Activated B cell treated with CpG ODN at 0.5 μM for 24 hours (primary cell): Measurements from ENCODE around the gene DNAH6. TPM values are rescaled to one million over a fixed set of nuclear protein-coding genes. Genes with fewer than 3 reads are reported as not detected.

Experiments
- ATAC-seq: fragments of 200-7000 bp; cut with Tn5 transposase; one replicate; pipeline ENCODE4 v1.10.0; 2021; ENCODE audit warnings: low read depth, mild to moderate bottlenecking, moderate library complexity
- CTCF ChIA-PET: fragments of 350-600 bp; sonication (Branson Sonifier 250); formaldehyde crosslinking; loops from one replicate; lab custom pipeline; 2021; ENCODE audit warnings: antibody characterized with exemption; lab: Charles Lee
- POLR2A ChIA-PET: fragments of 350-600 bp; sonication (Branson Sonifier 250); formaldehyde crosslinking; loops from one replicate; lab custom pipeline; 2021; ENCODE audit warnings: antibody characterized with exemption; lab: Charles Lee
- DNase-seq: peaks from one replicate; pipeline ENCODE4 v3.0.0; 2022
- H3K27ac Mint-ChIP-seq: one replicate; pipeline ENCODE4 v1.8.0; 2020; ENCODE audit warnings: mixed read lengths
- H3K27me3 Mint-ChIP-seq: one replicate; pipeline ENCODE4 v1.8.0; 2021; ENCODE audit warnings: mixed read lengths
- H3K36me3 Mint-ChIP-seq: one replicate; pipeline ENCODE4 v1.8.0; 2021; ENCODE audit warnings: low read depth, mixed read lengths
- H3K4me1 Mint-ChIP-seq: one replicate; pipeline ENCODE4 v1.8.0; 2021; ENCODE audit warnings: mixed read lengths
- H3K4me3 Mint-ChIP-seq: one replicate; pipeline ENCODE4 v1.8.0; 2020; ENCODE audit warnings: mild to moderate bottlenecking, mixed read lengths
- H3K9me3 Mint-ChIP-seq: one replicate; pipeline ENCODE4 v1.8.0; 2020; ENCODE audit warnings: mixed read lengths
- intact Hi-C: fragments of 100-400 bp; cut with micrococcal nuclease; formaldehyde crosslinking; loops from one replicate; pipeline ENCODE4 v1.15.1; 2024
- total RNA-seq: library from RNA; stranded (reverse); gene quantifications from 2 replicates; pipeline ENCODE4 v1.2.3, GENCODE V29; 2022
- TF ChIP-seq, protein P1 (sequence below): fragments of 200-600 bp; IDR thresholded peaks from one replicate; pipeline ENCODE4 v1.8.0; 2022; ENCODE audit warnings: antibody characterized with exemption, mild to moderate bottlenecking

The DNAH6 gene
- total RNA-seq, 1 donor from 2014 or later: 0.82 TPM

DNA sequence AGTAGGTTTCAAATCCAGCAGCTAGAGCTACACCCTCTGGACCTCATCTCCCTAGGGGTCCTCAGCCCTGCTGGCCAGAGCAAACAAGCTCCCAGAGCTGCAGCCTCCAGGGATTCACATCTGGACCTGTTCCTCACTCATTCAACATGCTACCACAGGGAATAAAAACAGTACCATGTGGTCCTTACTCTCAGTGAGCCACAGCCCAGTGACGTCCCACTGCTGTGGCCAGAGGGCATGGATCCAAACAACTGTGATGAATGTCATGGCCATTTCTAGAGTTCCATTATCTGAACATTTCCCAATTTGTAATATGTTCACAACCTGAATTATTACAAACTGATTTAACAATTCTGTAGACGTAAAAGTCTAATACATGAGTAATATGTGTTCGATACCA is 186.6 kb downstream of the DNAH6 start:
- Mint-ChIP-seq H3K36me3 (no peaks in the 10 kb centered on the region), H3K9me3 (peaks cover 3% of the 10 kb centered on the region), H3K27ac (no peak overlapping the region), H3K4me1 (no peaks in the 10 kb centered on the region), H3K27me3 (peaks cover 3% of the 10 kb centered on the region), H3K4me3 (no peak overlapping the region)
- intact Hi-C loops: no loop called here
- CTCF ChIA-PET: no interaction called here
- POLR2A ChIA-PET: no interaction called here
- TF ChIP-seq, protein P1, sequence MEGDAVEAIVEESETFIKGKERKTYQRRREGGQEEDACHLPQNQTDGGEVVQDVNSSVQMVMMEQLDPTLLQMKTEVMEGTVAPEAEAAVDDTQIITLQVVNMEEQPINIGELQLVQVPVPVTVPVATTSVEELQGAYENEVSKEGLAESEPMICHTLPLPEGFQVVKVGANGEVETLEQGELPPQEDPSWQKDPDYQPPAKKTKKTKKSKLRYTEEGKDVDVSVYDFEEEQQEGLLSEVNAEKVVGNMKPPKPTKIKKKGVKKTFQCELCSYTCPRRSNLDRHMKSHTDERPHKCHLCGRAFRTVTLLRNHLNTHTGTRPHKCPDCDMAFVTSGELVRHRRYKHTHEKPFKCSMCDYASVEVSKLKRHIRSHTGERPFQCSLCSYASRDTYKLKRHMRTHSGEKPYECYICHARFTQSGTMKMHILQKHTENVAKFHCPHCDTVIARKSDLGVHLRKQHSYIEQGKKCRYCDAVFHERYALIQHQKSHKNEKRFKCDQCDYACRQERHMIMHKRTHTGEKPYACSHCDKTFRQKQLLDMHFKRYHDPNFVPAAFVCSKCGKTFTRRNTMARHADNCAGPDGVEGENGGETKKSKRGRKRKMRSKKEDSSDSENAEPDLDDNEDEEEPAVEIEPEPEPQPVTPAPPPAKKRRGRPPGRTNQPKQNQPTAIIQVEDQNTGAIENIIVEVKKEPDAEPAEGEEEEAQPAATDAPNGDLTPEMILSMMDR: no peak
- DNase-seq: no peak
- ATAC-seq: no peak

DNA sequence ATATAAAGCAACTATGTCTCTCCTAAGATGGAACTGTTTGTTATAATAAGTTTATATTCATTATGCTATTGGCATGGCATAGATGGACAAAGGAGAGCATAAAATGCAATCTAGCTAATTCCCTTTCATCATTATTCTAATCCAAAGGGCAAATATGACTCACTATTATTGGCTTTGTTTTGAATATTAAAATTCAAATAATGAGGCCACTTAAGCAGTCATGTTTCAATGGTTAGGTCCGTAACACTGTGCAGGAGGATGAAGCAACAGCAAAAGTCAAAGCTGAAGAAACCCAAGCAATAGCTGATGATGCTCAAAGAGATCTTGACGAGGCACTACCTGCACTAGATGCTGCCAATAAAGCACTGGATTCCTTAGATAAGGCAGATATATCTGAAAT is 187.5 kb downstream of the DNAH6 start:
- Mint-ChIP-seq H3K27me3 (no peaks in the 10 kb centered on the region), H3K4me3 (no peak overlapping the region), H3K4me1 (no peaks in the 10 kb centered on the region), H3K9me3 (peaks cover 3% of the 10 kb centered on the region), H3K36me3 (no peaks in the 10 kb centered on the region), H3K27ac (no peak overlapping the region)
- DNase-seq: no peak
- ATAC-seq: no peak
- intact Hi-C loops: no loop called here
- POLR2A ChIA-PET: no interaction called here
- CTCF ChIA-PET: no interaction called here
- TF ChIP-seq, protein P1: no peak

DNA sequence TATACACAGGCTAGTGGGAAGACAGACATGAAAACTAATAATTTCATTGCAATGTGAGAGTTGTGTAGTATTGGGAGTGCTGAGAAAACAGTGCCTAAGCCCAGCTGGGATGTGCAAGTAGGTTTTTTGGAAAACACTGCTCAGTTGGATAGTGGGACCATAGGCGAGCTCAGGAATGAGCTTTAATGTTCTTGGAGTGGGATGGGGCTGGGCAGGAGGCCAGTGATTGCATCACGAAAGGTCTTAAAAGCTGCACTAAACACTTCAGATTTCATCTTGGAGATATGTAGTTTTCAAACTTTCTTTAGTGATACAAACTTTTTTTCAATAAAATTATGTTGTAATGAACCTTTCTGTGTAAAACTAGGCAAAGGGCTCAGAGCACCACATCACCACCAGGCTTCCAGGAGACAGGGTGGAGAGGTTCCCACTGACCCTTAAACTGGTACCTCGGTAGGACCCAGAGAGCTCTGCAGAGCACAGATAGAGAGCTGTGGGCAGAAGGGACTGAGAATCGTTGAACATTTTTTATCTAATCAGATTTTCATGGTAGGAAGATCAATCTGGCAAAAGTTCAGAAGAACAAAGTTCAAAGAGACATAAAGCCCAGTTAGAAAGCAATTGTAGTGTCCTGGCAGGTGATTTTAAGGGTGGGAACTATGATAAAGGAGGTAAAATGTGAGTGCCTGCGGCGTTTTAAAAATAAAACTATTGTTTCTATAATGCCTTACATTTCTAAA is 188.4 kb downstream of the DNAH6 start:
- H3K4me1 Mint-ChIP-seq: no peaks in the 10 kb centered on the region
- H3K9me3 Mint-ChIP-seq: peaks cover 3% of the 10 kb centered on the region
- intact Hi-C loops: no loop called here
- H3K4me3 Mint-ChIP-seq: no peak overlapping the region
- ChIA-PET CTCF (no interaction called here), POLR2A (no interaction called here)
- TF ChIP-seq, protein P1: no peak
- no peaks in the 10 kb centered on the region for H3K27me3 Mint-ChIP-seq
- no peaks in the 10 kb centered on the region for H3K36me3 Mint-ChIP-seq
- DNase-seq: no peak
- no peak overlapping the region for H3K27ac Mint-ChIP-seq
- no peak for ATAC-seq

- Mint-ChIP-seq H3K36me3 (no peaks in the 10 kb centered on the region), H3K27me3 (no peaks in the 10 kb centered on the region), H3K27ac (no peak overlapping the region), H3K9me3 (peaks cover 3% of the 10 kb centered on the region), H3K4me1 (no peaks in the 10 kb centered on the region), H3K4me3 (no peak overlapping the region)
- DNase-seq: no peak
- no peak for ATAC-seq
- ChIA-PET CTCF (no interaction called here), POLR2A (no interaction called here)
- intact Hi-C loops: no loop called here
- TF ChIP-seq, protein P1: no peak
These were observed 189.6 kb downstream of the DNAH6 start for GRCh38 chr2:84705858-84706257.

- Mint-ChIP-seq H3K27ac (no peak overlapping the region), H3K9me3 (no peaks in the 10 kb centered on the region)
These were observed 192.1 kb downstream of the DNAH6 start for GRCh38 chr2:84708442-84708841.

More at GRCh38 chr2:84708442-84708841, 192.1 kb downstream of the DNAH6 start:
- Mint-ChIP-seq H3K4me1 (no peaks in the 10 kb centered on the region), H3K4me3 (no peak overlapping the region), H3K36me3 (no peaks in the 10 kb centered on the region), H3K27me3 (no peaks in the 10 kb centered on the region)
- intact Hi-C loops: no loop called here
- TF ChIP-seq, protein P1: no peak
- no peak for ATAC-seq
- POLR2A ChIA-PET: interaction anchor here (0.6 kb wide), 1 partner anchor 155 kb away, joined by 5 read pairs; no protein-coding TSS in a partner anchor
- no peak for DNase-seq
- CTCF ChIA-PET: no interaction called here
